ENCODE data around the gene B4GALT5. TPM values are rescaled to one million over a fixed set of nuclear protein-coding genes. Genes with fewer than 3 reads are reported as not detected.
"Not testable (repeated sequence)": the region's sequence is repeated elsewhere in the genome, so short reads cannot be mapped to it uniquely, and the experiment has no call there.

B4GALT5 gene
- total RNA-seq, 1 donor from 2014 or later = 47.9 TPM

GRCh38 chr20:49727894-49728885 is 14.5 kb upstream of the B4GALT5 start:
- DNase-seq (ENCODE audit: extremely low spot score, unreplicated experiment) = no peak
- no peak overlapping the region for H3K27ac Mint-ChIP-seq
- peaks cover 9% of the 10 kb centered on the region for H3K4me1 Mint-ChIP-seq (ENCODE audit: unreplicated experiment)
- no peaks in the 10 kb centered on the region for H3K27me3 Mint-ChIP-seq
- H3K4me3 Mint-ChIP-seq = no peak overlapping the region
- H3K9me3 Mint-ChIP-seq = no peaks in the 10 kb centered on the region
- no peaks in the 10 kb centered on the region for H3K36me3 Mint-ChIP-seq
- TF ChIP-seq CTCF (conservative IDR thresholded peaks at IDR 0.05) = no peak

- Mint-ChIP-seq H3K27me3 (no peaks in the 10 kb centered on the region), H3K4me3 (no peak overlapping the region), H3K9me3 (no peaks in the 10 kb centered on the region), H3K27ac (no peak overlapping the region), H3K36me3 (no peaks in the 10 kb centered on the region), H3K4me1 (ENCODE audit: unreplicated experiment) (peaks cover 9% of the 10 kb centered on the region)
- no peak for TF ChIP-seq CTCF (conservative IDR thresholded peaks at IDR 0.05)
- no peak for DNase-seq (ENCODE audit: extremely low spot score, unreplicated experiment)
These were observed 13.8 kb upstream of the B4GALT5 start for GRCh38 chr20:49727478-49727877.

GRCh38 chr20:49725694-49726093 is 12.0 kb upstream of the B4GALT5 start:
- Mint-ChIP-seq H3K4me3 (no peak overlapping the region), H3K9me3 (no peaks in the 10 kb centered on the region), H3K27ac (no peak overlapping the region), H3K27me3 (no peaks in the 10 kb centered on the region), H3K4me1 (ENCODE audit: unreplicated experiment) (peaks cover 9% of the 10 kb centered on the region), H3K36me3 (no peaks in the 10 kb centered on the region)
- no peak for DNase-seq (ENCODE audit: extremely low spot score, unreplicated experiment)
- no peak for TF ChIP-seq CTCF (conservative IDR thresholded peaks at IDR 0.05)

GRCh38 chr20:49725224-49725606 is 11.5 kb upstream of the B4GALT5 start:
- not testable (repeated sequence) for H3K4me3 Mint-ChIP-seq; H3K4me1 Mint-ChIP-seq (ENCODE audit: unreplicated experiment); H3K27me3 Mint-ChIP-seq; DNase-seq (ENCODE audit: extremely low spot score, unreplicated experiment); H3K9me3 Mint-ChIP-seq; H3K36me3 Mint-ChIP-seq
- peak overlapping the region; percentile 74 for H3K27ac Mint-ChIP-seq

- no peak for TF ChIP-seq CTCF (conservative IDR thresholded peaks at IDR 0.05)
- H3K9me3 Mint-ChIP-seq = no peaks in the 10 kb centered on the region
- H3K36me3 Mint-ChIP-seq = no peaks in the 10 kb centered on the region
- peaks cover 9% of the 10 kb centered on the region for H3K4me1 Mint-ChIP-seq (ENCODE audit: unreplicated experiment)
- DNase-seq (ENCODE audit: extremely low spot score, unreplicated experiment) = no peak
- H3K27ac Mint-ChIP-seq = peak overlapping the region; percentile 74
- H3K4me3 Mint-ChIP-seq = no peak overlapping the region
- H3K27me3 Mint-ChIP-seq = no peaks in the 10 kb centered on the region
These were observed 10.9 kb upstream of the B4GALT5 start for GRCh38 chr20:49724408-49725223.

GRCh38 chr20:49723758-49724157 is 10.1 kb upstream of the B4GALT5 start:
- not testable (repeated sequence) for H3K27me3 Mint-ChIP-seq; DNase-seq (ENCODE audit: extremely low spot score, unreplicated experiment); H3K4me1 Mint-ChIP-seq (ENCODE audit: unreplicated experiment); H3K36me3 Mint-ChIP-seq; H3K27ac Mint-ChIP-seq; H3K9me3 Mint-ChIP-seq; H3K4me3 Mint-ChIP-seq

GRCh38 chr20:49721326-49721725 is 7.6 kb upstream of the B4GALT5 start:
- not testable (repeated sequence) for DNase-seq (ENCODE audit: extremely low spot score, unreplicated experiment); H3K4me1 Mint-ChIP-seq (ENCODE audit: unreplicated experiment); H3K27me3 Mint-ChIP-seq; H3K36me3 Mint-ChIP-seq; H3K4me3 Mint-ChIP-seq; H3K9me3 Mint-ChIP-seq; H3K27ac Mint-ChIP-seq

Data from type B pancreatic cell (in vitro differentiated cells).